RKO (cell line): ENCODE data around the gene CKAP4.

Source experiments
- DNase-seq: peaks from one replicate; pipeline ENCODE4 v3.0.0-alpha.2; 2016; ENCODE audit warnings: low spot score

CKAP4 gene

GRCh38 chr12:106274575-106275121 is 26.8 kb upstream of the CKAP4 start:
- no peak for DNase-seq

DNA sequence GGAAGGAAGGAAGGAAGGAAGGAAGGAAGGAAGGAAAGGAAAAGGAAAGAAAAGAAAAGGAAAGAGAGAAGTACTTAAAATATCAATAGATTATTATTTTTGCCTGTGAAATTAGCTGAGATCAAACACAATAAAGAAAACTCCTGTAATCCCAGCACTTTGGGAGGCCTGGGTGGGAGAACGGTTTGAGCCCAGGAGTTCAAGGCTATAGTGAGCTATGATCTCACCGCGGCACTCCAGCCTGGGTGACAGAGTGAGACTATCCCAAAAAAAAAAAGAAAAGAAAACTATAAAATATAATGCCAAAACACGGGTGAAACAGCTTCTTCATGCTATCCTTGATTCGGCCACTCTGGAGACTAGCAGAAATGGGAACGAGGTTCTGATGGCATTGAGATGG is 26.2 kb upstream of the CKAP4 start:
- no peak for DNase-seq

- no peak for DNase-seq
These were observed 25.7 kb upstream of the CKAP4 start for GRCh38 chr12:106273491-106273890.

- no peak for DNase-seq
These were observed 24.0 kb upstream of the CKAP4 start for GRCh38 chr12:106271575-106272505.

GRCh38 chr12:106269150-106269771 is 21.4 kb upstream of the CKAP4 start:
- no peak for DNase-seq

- no peak for DNase-seq
These were observed 19.7 kb upstream of the CKAP4 start for GRCh38 chr12:106267535-106267934.

GRCh38 chr12:106265116-106265515 is 17.3 kb upstream of the CKAP4 start:
- no peak for DNase-seq

DNA sequence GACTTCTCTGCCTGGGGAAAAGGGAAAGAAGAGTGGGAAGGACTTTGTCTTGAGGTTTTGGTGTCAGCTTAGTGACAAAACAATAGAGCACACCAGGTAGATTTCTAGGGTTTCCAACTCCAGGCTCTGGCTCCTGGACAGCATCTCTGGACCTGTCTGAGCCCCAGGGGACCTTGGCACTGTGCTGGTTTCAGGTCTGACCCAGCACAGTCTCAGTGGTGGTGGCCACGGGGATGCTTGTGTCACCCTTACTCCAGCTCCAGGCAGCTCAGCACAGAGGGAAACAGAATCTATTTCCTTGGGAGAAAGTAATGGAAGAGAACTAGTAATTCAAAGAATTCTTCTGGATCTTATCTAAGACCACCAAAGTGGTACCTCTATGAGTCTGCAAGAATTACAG is 11.1 kb upstream of the CKAP4 start:
- no peak for DNase-seq

DNA sequence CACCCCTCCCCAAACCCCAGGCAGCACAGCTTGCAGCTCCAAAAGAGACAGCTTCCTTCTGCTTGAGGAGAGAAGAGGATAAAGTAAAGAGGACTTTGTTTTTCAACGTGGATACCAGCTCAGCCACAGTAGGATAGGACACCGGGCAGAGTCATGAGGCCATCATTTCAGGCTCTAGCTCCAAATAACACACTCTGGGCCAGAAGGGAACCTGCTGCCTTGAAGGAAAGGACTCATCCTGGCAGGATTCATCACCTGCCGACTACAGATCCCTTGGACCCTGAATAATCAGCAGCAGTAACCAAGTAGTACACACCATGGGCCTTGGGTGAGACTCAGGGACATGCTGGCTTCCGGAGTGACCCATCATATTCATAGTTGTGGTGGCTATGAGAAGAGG is 10.4 kb upstream of the CKAP4 start:
- no peak for DNase-seq

- DNase-seq = no peak
These were observed 8.7 kb upstream of the CKAP4 start for GRCh38 chr12:106256524-106256923.

DNA sequence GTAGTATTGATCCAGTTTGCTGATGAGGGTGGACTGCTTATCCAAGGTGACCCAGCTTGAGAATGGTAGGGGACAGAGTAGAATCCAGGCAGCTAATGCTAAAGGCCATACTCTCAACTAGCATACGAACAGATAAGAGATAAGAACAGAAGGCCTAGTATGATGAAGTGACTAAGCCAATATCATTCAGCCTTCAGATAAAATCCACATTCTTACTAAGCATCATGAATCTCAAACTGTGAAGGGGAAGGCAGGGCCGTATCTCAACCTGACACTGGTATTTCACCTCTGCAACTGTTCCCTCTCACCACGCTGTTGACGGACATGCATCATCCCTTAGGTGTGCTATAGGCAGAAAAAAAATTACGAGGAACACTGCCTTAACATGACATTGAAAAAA is 8.1 kb upstream of the CKAP4 start:
- DNase-seq = no peak

DNA sequence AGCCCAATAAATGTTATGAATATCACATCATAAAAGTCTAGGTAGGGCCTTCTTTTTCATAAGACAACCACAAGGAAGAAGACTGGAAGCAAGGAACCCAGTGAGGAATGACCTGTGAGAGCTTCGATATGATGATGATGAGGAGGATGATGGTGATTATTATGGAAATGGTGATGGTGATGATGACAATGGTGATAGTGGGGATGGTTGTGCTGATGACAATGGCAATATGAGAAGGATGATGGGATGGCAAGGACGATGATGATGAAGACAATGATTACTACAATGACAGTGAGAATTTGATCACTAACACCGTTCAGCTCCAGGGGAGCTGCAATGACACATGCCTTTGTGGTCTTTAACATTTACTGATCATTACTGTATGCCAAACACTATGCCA is 7.7 kb upstream of the CKAP4 start:
- no peak for DNase-seq

- no peak for DNase-seq
These were observed 6.9 kb upstream of the CKAP4 start for GRCh38 chr12:106254724-106255123.

GRCh38 chr12:106251631-106252455 is 4.0 kb upstream of the CKAP4 start:
- DNase-seq = no peak

DNA sequence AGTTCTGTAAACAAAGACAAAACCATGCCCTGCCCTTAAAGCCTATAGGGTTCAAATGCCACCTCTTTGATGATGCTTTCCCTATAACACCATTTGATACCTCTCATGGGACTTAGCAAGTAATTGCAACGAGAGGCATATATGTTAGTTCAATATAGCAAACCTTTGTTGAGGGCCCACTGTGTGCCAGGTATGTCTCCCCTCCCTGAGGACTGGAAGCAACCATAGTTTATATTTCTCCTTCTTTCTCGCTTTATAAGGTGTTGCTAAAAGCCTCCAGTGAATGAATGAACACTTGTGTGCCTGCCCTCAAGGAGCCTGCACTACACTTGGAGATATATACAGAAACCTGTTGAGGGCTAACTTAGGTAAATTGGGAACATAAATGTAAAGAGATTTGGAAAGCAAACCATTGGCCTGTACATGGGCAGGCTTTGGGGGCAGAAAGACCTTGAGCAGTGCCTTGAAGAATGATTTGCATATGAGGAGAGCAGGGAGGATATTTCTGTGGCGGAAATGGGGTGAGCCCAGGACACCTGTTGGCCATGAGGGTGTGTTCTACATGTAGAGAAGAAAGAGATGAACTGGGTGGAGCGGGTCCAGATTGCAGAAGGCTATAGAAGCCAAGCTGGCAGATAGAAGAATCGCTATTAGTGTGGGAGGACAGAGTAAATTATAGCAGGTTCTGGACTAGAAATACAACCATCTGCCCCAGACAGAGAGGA is 1.8 kb upstream of the CKAP4 start:
- DNase-seq = no peak

DNA sequence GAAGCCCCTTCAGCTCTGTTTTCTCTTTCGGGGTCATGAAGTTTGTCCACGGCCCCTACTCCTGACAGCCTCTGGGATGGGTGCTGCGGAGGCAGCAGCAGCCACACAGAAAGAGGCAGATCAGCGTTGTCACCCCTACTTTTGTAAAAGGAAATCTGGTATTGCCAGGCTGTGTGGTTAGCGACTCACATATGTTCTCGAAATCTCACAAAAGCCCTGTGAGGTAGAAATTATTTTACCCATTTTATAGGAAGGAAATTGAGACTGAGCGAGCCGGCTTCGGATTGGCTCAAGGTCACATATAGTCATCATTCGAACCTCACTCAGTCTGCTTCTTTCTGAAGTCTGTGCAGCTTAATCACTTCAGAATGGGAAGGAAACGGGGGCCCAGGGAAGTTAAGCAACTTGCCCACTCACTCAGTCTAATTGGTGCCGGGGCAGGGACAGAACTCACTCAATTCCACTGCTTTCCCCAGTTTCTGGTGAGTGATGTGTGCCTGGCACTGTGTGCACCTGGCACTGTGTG is 1.1 kb upstream of the CKAP4 start:
- DNase-seq = peak; percentile 85

DNA sequence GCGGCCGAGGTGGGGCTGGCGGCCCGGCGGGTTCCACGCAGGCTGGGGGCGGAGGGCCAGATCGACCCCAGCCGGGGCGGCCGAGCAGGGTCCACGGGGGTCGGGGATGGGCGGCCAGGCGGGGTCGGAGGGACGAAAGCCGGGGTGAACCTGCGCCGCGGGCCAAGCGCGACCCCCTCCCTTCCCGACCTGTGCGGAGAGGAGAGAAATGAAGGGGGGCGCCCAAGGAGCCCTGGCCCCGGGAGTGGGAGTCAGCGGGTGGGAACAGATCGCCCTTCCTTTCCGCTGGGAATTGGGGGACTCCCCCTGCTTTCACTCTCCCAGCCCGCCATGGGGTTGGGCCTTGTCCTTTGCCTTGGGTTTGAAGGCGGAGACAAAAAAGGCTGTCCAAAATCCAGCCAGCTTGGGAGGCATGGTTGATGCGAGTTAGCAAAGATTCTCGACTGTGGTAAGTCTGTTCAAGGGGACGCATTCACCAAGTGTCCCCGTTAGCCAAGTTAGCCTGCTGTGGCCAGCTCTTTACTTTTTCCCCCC is 559 bp upstream of the CKAP4 start:
- DNase-seq = peak; percentile 66

- DNase-seq = peak; percentile 46
These were observed 738 bp downstream of the CKAP4 start for GRCh38 chr12:106246891-106247673.

- peak; percentile 81 for DNase-seq
These were observed 2.1 kb downstream of the CKAP4 start for GRCh38 chr12:106245767-106246166.

GRCh38 chr12:106243620-106244019 is 4.2 kb downstream of the CKAP4 start:
- DNase-seq = no peak
